ENCODE measurements around the gene RNASE12.

RNASE12 gene

DNA sequence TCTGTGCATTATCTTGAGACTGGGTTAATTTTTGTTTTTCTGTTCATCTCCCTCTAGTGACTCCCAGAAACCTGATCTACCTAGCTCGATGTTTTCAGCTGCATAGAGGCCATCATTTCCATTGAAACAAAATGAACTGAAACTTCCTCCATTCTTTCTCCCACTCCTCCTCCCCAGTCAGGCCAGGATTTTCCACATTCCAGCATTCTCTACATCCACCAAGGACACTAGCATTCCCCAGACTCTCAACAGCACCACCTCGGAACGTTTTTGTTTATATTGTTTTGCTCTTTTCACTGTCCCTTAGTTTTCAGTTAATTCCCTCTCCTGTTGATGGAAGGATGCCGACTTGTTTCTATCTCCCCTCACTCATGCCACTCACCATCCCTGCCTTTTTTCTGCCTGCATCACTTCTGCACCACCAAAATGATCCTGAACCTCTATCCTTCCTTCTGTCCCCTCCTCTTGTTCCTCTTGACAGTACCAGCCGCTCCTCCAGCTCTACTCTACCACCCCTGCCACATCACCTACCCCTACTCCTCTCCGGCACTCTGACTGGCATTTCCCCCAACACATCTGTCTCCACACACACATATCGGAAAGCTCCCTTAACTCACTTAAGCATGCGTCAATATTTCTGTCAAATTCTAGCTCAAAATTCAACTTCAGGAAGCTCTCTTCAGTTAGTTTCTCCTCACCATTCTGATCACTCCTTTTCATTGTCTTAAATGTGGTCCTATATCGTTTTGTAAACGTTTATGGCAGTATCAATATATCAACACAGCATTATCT, 37.1 kb upstream of the RNASE12 start:
- no peak overlapping the region for H3K4me3 ChIP-seq (ENCODE audit: low read depth, low read length)
- TF ChIP-seq, protein P1, sequence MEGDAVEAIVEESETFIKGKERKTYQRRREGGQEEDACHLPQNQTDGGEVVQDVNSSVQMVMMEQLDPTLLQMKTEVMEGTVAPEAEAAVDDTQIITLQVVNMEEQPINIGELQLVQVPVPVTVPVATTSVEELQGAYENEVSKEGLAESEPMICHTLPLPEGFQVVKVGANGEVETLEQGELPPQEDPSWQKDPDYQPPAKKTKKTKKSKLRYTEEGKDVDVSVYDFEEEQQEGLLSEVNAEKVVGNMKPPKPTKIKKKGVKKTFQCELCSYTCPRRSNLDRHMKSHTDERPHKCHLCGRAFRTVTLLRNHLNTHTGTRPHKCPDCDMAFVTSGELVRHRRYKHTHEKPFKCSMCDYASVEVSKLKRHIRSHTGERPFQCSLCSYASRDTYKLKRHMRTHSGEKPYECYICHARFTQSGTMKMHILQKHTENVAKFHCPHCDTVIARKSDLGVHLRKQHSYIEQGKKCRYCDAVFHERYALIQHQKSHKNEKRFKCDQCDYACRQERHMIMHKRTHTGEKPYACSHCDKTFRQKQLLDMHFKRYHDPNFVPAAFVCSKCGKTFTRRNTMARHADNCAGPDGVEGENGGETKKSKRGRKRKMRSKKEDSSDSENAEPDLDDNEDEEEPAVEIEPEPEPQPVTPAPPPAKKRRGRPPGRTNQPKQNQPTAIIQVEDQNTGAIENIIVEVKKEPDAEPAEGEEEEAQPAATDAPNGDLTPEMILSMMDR (IDR thresholded peaks at IDR 0.05; ENCODE audit: low read depth, low read length, missing control alignments) = no peak
- no peak for DNase-seq (ENCODE audit: low read depth)
- in situ Hi-C loops (cut with HindIII; ENCODE audit: low sequenced_read_pairs) = no loop called here

DNA sequence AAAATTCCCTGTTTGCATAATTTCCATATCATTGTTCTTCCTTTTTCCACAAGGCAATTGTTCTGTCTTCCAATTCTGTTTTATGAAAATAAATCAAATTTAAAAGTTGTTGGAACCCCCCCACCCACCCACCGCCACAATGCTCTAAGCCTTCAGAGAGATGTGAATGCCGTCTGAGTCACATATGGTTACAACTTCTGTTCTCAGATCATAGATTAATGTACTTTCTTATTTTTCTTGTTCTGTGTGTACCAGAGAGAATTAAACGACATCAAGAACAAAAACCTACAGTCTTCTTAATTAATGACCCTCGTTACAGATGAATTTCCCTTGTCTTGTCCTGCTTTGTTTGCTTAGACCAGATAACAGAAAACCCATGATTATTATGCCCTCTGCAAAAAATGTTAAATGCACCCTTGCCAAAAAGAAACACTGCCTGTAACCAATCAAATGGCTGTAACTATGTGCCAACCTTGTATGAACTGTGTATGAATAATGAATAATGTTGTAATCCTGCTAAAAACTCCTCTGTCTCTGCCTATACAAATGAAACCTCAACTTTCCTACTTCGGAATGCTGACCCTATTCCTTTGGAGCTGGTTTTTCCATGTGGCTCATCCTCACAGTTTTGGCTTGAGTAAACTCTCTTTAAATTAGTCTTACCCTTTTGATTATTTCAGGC, 36.3 kb upstream of the RNASE12 start:
- no peak overlapping the region for H3K4me3 ChIP-seq (ENCODE audit: low read depth, low read length)
- in situ Hi-C loops (cut with HindIII; ENCODE audit: low sequenced_read_pairs) = no loop called here
- no peak for DNase-seq (ENCODE audit: low read depth)
- TF ChIP-seq, protein P1 (IDR thresholded peaks at IDR 0.05; ENCODE audit: low read depth, low read length, missing control alignments) = no peak

DNA sequence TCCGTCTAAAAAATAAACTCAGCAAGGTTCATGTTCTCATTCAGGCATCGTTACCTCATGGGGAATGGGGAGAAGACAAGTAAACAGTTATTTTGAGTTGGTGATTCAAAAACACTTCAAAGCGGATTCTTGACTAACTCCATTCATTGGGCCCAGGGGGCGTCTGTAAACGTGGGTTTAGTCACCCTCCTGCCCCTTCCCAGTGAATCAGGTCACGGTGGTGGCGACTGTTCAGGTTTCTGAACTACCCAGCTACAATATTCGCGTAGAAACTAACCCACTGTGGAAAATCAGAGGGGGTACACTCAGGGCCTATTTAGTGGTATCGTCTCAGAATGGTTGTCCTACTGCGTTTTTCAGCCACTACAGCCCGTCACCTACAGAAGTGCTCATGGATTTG, 35.1 kb upstream of the RNASE12 start:
- in situ Hi-C loops (cut with HindIII; ENCODE audit: low sequenced_read_pairs) = no loop called here
- H3K4me3 ChIP-seq (ENCODE audit: low read depth, low read length) = peak overlapping the region; percentile 39
- TF ChIP-seq, protein P1 (IDR thresholded peaks at IDR 0.05; ENCODE audit: low read depth, low read length, missing control alignments) = no peak
- no peak for DNase-seq (ENCODE audit: low read depth)

DNA sequence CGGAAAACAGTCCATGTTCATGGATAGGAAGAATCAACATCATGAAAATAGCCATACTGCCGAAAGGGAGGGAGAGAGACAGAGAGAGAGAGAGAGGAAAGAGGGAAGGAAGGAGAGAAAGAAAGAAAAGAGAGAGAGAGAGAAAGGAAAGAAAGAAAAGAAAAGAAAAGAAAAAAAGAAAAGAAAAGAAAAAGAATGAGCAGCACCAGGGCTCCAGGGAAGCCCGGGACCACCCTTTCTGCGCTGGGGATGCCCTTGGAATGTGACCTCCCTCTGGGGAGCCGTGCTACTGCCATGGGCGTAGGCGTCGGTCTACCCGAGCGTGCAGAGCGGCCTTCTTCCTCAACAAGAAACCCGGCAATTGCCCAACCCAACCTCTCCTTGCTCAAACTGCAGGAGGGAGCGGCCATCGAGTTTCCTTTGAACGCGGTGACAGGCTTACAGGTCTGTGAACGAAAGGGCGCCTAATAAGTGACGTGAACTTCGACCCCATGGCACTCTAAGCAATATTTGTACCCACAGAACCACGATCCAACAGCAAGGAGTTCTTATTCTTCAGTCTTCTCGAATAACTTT, 33.4 kb upstream of the RNASE12 start:
- TF ChIP-seq, protein P1 (IDR thresholded peaks at IDR 0.05; ENCODE audit: low read depth, low read length, missing control alignments) = no peak
- in situ Hi-C loops (cut with HindIII; ENCODE audit: low sequenced_read_pairs) = no loop called here
- peak overlapping the region; percentile 39 for H3K4me3 ChIP-seq (ENCODE audit: low read depth, low read length)
- no peak for DNase-seq (ENCODE audit: low read depth)

DNA sequence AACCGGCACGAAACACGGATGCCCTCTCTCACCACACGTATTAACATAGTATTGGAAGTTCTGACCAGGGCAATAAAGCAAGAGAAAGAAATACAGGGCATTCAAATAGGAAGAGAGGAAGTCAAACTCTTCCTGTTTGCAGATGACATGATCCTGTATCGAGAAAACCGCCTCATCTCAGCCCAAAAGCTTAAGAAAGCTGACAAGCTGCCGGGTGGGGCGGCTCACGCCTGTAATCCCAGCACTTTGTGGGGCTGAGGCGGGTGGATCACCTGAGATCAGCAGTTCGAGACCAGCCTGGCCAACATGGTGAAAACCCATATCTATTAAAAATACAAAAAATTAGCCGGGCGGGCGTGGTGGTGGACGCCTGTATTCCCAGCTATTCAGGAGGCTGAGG, 32.6 kb upstream of the RNASE12 start:
- DNase-seq (ENCODE audit: low read depth) = no peak
- TF ChIP-seq, protein P1 (IDR thresholded peaks at IDR 0.05; ENCODE audit: low read depth, low read length, missing control alignments) = no peak
- in situ Hi-C loops (cut with HindIII; ENCODE audit: low sequenced_read_pairs) = no loop called here
- no peak overlapping the region for H3K4me3 ChIP-seq (ENCODE audit: low read depth, low read length)

DNA sequence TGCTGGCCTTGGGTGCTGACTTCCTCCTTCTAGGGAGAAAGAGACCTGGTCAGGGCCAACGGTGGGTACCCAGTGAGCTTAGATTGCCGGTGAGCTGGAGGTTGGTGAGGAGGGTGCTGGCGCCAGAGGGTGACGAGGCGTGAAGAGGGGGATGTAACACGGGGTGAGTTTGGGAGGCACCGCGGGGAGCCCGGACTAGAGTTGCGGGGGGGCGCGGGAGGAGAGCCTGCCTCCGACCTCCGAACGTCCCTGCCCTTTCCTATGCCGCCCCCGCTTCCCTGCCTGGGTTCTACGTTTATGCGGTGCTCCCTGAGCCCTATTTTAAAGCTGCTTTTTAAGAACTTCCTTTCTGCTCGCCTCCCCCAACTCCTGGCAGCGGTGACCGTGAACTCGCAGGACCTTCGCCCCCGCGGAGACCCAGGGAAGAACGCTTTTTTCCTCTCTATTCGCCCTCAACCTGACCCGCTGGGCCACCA, 31.7 kb upstream of the RNASE12 start:
- TF ChIP-seq, protein P1 (IDR thresholded peaks at IDR 0.05; ENCODE audit: low read depth, low read length, missing control alignments) = no peak
- no peak for DNase-seq (ENCODE audit: low read depth)
- in situ Hi-C loops (cut with HindIII; ENCODE audit: low sequenced_read_pairs) = no loop called here
- H3K4me3 ChIP-seq (ENCODE audit: low read depth, low read length) = peak overlapping the region; percentile 9
